GM18873 (cell line): ENCODE results near the gene ZYG11A.
"Not testable (repeated sequence)": the region's sequence is repeated elsewhere in the genome, so short reads cannot be mapped to it uniquely, and the experiment has no call there.

ENCODE experiments used
- ATAC-seq: cut with Tn5 transposase; IDR thresholded peaks from one replicate; pipeline ENCODE4 v1.9.1; 2021; ENCODE audit warnings: mild to moderate bottlenecking, moderate library complexity, moderate number of reproducible peaks; ENCODE audit not compliant: unreplicated experiment, low FRiP score

The ZYG11A gene

DNA sequence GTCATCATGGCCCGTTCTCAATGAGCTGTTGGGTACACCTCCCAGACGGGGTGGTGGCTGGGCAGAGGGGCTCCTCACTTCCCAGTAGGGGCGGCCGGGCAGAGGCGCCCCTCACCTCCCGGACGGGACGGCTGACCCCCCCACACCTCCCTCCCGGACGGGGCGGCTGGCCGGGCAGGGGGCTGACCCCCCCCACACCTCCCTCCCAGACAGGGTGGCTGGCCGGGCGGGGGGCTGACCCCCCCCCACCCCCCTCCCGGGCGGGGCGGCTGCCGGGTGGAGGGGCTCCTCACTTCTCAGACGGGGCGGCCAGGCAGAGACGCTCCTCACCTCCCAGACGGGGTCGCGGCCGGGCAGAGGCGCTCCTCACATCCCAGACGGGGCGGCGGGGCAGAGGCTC is 27.2 kb downstream of the ZYG11A start:
- not testable (repeated sequence) for ATAC-seq

DNA sequence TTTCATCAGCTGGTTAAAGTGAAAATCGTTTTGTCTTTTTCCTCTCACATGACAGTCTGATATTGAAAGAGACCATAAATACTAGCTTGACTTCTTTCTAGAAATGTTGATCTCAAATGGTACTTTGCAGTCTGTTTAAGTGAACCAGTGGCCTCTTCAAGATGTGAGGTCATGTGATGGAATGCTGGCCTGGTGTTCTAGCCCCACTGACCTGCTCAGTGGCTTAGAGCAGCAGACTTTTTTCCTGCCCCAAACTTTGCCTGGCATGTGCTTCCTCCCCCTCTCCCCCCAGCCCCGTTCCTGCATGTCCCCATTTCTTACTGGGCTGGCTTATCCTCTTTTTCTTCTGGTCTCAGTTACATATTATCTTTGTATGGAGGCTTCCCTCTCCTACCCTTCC is 34.3 kb downstream of the ZYG11A start:
- no peak for ATAC-seq

DNA sequence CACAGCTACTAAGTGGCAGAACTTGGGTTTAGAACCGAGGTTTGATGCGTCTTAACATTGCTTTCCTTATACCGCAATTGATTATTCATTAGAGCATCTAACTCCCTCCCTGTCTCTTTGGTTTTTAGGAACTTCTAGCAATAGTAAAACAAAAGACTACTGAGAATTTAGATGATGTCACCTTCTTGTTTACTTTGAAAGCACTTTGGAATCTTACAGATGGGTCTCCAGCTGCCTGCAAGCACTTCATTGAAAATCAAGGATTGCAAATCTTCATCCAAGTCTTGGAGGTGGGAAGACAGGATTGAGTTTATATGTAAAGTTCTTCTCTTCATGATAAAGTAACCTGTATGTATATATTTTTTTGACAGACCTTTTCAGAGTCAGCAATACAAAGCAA is 35.0 kb downstream of the ZYG11A start:
- ATAC-seq: no peak

DNA sequence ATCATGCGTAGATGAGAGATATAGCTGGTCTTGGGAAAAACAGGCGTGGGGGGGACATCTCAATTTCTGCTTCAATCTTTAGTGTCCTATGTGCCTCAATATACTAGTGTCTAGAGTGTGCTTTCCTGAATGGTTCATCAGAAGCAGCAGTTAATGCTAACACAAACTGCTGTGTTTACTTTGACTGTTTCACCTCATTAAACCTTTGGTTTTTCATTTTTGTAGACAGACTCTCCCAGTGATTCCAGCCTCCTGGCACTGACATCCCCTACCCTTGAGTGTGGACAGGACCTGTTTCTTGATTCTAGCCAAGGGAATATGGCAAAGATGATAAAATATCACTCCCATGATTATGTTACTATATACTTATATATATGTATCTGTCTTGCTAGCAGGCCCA is 37.6 kb downstream of the ZYG11A start:
- no peak for ATAC-seq

DNA sequence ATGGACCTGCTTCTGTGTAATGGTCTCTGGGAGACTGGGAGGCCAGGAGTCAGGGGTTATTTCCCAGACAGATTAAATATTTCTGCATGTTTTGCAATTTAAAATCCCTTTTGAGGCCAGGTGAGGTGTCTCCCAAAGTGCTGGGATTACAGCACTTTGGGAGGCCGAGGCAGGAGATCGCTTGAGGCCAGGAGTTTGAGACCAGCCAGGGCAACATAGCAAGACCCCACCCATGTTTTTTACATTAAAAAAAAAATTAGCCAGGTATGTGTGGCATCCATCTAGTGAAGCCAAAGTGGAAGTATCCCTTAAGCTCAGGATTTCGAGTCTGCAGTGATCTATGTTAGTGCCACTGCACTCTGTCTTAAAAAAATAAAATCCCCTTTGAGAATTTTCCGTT is 44.9 kb downstream of the ZYG11A start:
- ATAC-seq: no peak

DNA sequence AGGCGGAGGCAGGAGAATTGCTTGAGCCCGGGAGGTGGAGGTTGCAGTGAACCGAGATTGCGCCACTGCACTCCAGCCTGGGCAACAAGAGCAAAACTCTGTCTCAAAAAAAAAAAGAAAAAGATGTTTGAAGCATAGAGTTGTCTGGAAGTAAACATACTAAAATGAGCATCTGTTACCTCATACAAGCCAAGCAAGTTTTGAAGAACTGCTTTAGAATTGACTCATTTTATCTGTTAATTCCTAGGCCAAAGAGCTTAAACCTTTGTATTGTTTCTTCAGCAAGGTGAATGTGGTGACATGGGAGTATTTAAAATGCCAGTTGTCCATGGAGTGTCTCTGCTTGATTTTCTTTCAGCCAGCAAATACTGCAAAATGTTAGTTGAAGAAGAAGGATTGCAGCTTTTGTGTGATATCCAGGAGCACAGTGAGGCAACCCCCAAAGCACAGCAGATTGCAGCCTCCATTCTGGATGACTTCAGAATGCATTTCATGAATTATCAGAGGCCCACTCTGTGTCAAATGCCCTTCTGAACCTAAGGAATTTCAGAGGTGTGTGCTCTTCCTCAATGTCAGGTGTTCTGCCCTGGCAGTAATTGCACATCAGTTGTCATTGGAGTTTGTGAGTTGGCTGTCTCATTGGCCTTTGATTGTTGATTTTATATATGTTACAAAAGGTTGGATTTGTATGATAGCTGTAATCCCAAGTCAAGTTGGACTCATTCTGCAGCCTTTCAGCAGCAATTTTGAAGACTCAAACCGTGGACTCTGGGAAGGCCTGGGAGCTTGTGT is 50.1 kb downstream of the ZYG11A start:
- ATAC-seq: no peak

DNA sequence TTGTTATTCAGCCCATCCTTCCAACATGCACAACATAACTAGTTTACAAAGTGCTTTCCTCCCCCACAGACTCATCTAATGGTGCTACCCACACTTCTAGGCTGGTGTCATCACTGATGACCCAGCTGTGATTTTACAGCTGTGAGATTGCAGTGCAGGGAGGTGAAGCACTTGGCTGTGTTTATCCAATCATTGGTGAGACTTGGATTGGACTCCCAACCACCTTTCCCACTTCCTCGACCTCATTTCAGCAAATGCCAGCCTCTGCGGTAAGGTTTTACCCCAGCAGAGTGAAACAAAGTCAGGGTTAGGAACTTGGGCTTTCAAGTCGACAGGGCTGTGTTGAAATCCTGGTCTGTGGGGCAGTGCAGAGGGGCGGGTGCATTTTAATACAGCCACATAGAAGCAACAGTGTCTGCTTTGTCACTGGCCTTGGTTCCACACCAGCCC is 56.9 kb downstream of the ZYG11A start:
- ATAC-seq: no peak

DNA sequence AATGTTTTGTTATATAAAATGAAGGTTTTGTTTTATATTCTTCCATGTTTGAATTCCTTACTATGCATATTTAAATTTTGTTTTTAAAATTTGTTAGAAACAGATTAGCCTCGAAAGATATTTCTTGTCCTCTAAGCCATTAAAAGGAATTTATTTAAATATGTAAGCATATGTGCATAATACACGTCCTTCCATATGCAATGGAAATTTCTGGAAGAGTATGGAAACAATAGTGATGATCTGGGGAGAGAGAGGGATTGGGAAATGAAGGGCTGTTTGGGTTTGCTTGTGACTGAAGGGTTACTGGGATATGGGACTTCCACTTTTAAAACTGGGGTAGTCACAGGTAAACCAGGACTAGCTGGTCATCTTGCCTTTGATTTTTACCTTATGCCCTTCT is 57.8 kb downstream of the ZYG11A start:
- no peak for ATAC-seq

DNA sequence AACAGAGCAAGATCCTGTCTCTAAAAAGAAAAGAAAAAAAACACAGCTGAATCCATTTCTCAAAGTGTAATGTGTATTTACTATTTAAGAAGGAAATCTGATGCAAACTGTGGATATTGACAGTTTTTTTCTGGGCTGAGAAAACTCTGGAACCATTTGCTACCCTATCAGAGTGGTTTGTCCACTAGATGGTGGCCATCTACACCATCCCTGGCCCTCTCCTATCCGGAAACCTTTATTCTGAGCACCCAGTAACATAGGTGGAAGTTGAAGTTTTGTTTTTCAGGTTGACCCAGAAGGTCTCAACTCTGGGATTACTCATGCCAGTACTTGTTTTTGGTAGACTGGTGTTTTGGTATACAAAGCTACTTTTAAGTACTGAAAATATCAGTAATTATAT is 58.8 kb downstream of the ZYG11A start:
- ATAC-seq: no peak

DNA sequence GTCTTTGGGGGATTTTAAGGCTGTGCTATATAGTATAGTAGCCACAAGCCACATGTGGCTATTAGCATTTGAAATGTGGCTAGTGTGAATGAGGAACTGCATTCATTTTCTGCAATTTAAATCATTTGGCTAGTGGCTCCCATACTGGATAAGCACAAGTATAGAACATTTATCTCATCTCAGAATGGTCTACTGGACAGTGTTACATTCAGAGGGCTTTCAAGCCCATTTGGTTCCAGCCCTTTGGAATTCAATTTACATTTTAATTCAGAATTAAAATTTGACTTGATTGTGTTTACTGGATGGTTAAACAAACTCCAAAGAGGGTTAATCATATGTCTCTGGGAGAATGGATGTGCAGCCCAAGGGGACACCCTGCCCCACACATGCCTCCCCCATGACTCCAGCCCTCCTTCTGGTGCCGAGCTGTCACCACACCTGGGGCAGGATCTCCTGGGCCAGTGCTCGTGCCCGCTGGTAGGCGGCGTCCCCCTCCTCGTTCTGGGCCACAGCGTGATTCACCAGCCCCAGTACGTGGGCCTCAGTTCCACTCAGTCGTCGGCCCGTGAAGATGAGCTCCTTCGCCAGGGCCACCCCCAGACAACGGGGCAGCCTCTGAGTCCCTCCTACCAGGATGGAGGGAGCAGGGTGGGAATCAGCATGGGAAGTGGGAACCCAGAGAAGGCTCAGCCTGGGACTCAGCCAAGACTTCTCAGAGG is 61.8 kb downstream of the ZYG11A start:
- no peak for ATAC-seq

DNA sequence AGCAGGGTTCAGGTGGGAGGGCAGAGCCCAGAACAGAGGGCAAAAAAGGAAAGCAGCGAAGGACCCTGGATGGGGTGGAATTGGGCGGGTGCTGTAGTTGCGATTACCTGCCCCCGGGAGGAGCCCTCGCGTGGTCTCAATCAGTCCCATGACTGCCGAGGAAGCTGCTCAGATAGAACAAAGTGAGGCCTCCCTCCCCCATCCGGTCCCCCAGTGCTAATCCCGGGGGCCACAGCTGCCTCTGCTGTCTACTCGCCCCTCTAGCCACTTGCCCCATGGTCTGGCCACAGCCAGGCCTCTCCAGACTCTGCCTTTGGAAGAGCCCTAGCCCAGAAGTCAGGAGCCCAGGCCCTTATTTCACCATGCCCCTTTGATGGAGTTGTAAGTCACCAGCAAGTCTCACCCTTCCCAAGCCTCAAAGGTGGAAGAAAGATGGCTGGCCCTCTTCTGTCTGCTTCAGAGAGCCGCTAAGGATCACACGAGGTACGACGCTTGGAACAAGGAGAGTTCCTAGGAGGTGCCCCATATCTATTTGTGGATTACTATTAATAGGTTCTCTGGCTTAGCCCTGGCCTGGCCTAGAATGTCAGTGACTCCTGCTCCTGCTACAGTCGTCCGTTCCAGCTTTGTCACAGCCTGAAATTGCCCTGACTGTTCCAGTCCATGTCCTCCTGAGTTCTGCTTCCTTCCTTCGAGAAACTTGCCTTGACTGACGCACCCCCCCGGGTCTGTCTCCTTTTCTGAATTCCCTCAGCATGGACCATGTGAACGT is 62.6 kb downstream of the ZYG11A start:
- ATAC-seq: no peak

DNA sequence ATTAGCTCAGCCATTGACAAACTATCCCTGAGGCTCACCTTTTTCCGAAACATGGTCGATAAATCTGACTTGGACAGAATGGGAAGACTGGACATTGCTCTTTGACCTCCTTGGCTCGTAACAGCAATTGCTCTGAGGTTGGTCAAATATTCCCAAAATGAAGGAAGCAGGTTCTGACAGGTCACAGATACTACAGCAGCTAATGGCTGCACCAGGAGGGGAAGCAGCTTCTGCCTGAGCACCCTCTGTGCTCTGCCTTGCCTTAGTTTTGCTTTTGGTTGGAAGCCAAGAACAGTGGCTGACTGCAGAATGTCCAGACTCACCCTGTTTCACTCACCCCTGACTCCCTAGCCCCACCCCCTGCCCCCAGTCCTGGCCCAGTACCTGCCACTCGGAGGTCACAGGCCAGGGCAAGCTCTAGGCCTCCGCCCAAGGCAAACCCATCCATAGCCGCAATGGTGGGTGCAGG is 63.6 kb downstream of the ZYG11A start:
- no peak for ATAC-seq

DNA sequence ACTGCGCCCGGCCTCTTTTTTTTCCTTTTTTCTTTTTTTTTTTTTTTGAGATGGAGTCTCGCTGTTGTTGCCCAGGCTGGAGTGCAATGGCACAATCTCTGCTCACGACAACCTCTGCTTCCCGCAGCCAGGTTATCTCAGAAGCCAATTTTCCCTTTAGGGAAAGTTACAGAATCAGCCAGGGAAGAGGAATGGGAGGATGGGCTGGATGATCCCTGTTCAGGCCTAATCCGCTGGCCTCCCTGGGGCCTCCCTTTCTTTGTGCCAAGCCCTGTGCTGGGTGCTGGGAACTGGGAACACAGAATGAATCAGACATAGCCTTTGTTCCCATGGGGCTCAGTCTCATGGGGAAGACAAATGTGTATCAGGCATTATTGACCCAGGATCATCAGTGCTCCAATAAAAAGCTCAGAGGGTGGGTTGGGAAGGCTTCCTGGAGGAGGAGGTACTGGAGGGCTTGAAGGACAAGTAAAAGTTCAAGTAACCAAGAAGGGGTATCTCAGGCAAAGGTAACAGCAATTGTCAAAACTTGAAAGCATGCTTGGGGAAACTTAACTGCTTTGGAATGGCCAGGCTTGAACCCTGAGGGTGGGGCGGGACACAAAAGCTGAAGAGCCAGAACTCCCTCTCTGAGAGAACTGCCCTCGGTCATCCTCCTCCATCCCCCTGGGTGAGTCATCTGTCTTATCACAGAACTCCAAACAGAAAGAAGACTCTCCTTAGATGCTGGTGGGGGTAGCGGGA is 64.7 kb downstream of the ZYG11A start:
- no peak for ATAC-seq

DNA sequence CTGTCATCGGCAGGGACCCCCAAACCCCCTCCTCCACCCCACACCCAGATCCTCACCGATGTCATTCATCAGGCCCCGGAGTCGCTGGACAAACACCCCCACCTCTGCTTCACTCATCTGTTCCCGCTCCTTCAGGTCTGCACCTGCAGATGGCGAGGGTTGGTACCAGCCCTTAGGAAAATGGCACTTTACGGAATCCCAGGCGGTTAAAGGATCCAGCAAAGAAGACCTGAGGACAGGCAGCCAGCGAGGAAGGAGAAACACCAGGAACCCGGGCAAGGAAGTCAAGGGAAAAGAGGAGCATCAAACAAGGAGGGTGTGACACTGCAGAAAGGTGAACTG is 65.2 kb downstream of the ZYG11A start:
- no peak for ATAC-seq

DNA sequence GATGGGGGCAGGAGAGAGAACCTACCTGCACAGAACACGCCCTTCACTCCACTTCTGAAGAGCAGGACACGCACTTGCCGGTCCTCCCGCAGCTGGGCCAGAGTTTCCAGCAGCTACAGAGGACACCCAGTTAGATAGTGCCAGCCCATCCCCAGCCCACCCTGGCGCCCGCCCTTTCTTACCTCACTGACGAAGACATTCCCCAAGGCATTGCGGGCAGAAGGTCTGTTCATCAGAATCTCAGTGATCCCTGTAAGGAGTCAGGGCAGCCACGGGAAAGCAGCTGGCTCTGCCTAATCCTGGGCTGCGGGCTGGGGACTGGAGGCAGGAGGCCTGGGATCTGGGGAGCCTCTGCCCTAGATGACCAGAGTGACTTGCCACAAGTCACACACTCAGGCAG is 69.0 kb downstream of the ZYG11A start:
- ATAC-seq: no peak

DNA sequence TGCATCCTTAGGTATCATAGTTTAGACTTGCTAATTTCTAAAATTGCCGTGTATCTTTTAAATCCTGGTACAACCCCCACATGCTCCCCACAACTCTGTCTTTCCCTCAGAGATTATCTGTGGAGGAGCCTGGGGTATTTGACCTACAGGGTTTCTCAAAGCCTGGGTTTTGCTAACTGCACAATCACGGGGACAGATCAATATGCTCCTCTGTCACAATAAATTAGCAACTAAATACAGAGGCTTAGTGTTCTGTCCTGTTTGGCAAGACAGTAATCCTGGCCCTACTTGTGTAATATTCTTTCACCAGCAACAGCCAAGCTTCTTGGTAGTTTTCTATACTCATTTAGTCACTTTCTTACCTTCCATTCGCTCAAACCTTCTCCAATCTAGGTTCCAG is 70.5 kb downstream of the ZYG11A start:
- ATAC-seq: no peak

DNA sequence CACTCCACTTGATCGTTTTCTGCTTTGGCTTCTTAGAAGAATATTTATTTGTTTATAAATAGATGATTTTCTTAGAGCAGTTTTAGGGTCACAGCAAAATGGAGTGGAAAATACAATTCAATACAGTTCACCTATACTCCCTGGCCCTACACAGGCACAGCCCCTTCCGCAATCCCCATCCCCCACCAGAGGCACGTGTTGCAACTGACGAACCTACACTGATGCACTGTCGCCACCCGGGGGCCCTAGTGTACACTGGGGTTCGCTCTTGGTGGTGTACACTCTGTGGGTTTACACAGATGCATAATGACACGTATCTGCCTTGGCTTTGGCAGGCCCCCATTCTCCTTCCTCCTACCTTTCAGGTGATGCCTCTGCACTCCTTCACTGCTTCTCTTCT is 71.0 kb downstream of the ZYG11A start:
- no peak for ATAC-seq

DNA sequence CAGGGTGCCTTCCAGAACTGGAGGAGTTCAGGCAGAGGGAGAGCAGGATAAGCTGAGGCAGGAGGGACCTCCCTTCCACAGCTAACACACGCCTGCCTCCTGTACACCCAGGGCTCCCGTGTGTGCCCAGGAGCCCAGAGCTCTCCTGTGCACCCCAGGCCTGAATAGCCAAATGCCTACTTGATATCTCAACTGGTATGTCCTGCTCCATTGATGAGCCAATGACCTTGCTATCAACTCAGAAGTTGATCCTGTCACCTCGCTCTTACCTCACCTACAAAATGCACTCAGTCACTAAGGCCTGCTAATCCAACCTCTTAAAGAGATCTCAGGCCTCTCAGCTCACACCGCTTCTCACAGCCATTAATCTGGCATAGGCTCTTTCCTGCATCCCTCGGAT is 71.9 kb downstream of the ZYG11A start:
- ATAC-seq: no peak

DNA sequence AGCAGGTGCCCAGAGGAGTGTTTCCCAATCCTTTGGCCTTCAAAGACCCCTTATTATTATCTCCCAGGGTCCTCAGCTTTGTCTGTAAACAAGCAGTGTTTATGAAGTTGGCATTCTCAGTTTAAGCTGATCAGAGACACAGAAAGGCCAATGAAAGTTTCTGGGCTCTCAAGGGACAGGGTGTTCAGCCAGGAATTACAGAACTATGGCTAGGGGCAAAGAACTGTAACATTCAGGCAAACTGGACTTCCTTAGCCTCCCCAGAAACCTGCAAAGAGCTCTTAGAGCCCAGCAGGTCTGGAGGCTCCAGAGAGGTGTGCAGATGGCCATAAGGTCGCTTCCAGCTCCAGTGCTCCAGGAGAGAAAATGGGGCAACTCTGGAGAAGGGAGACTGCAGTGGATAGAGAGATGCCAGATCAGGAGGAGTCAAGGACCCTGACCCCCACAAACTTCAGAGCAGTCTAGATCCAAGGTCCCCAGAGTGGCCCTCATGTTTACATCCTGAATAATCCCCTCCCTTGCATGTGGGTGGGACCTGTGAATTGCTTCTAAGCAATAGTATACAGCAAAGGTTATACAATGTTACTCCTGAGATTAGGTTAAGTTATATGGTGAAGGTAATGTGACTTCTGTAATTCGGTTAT is 72.8 kb downstream of the ZYG11A start:
- ATAC-seq: no peak

DNA sequence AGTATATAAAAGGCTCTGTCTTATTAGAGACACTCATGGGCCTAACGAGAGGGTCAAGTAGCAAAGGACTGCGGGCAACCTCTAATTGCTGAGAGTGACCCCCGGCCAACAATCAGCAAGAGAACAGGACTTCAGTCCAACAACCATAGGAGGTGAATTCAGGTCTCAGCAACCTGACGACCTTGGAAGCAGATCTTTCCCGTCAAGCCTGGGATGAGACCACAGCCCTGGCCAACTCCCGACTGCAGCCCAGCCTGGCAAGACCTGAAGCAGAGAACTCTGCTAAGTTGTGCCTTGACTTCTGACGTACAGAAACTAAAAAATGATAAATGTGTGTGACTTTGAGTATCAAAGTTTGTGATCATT is 73.3 kb downstream of the ZYG11A start:
- ATAC-seq: no peak
